NB4 (cell line): ENCODE measurements around the gene FPGT.

Source experiments
- DNase-seq: peaks from one replicate; pipeline ENCODE4 v3.0.0; 2010; ENCODE audit warnings: low read depth
- H3K4me3 ChIP-seq: one replicate; pipeline ENCODE4 v1.5.1; 2011; ENCODE audit warnings: mild to moderate bottlenecking, low read depth, low read length, moderate library complexity
- CTCF ChIP-seq: IDR thresholded peaks from one replicate; pipeline ENCODE4 v1.5.1; 2012; ENCODE audit warnings: low read depth, low read length
- MAX ChIP-seq: IDR thresholded peaks from 2 replicates; pipeline ENCODE4 v1.6.1; 2011; ENCODE audit warnings: low read depth, low read length
- MYC ChIP-seq: IDR thresholded peaks from 2 replicates; pipeline ENCODE4 v1.6.1; 2011; ENCODE audit warnings: low read depth, low read length
- POLR2A ChIP-seq: IDR thresholded peaks from 2 replicates; pipeline ENCODE4 v1.6.1; 2011; ENCODE audit warnings: mild to moderate bottlenecking; ENCODE audit not compliant: insufficient read length; ENCODE audit errors: extremely low read depth

Gene FPGT

GRCh38 chr1:74197255-74197654, 787 bp upstream of the FPGT start:
- TF ChIP-seq MAX (no peak), CTCF (no peak), POLR2A (no peak), MYC (no peak)
- no peak for DNase-seq
- peak overlapping the region; percentile 59 for H3K4me3 ChIP-seq

GRCh38 chr1:74199504-74199903, 1.5 kb downstream of the FPGT start:
- peak; percentile 51 for DNase-seq
- TF ChIP-seq MAX, result peak; percentile 69; the same call in 1 of the 2 replicates
- TF ChIP-seq CTCF, result no peak
- H3K4me3 ChIP-seq, result peak overlapping the region; percentile 73

GRCh38 chr1:74205266-74205665, 7.2 kb downstream of the FPGT start:
- H3K4me3 ChIP-seq, result no peak overlapping the region

GRCh38 chr1:74215229-74215628, 17.2 kb downstream of the FPGT start:
- TF ChIP-seq POLR2A (no peak), MYC (no peak), CTCF (no peak), MAX (no peak)
- DNase-seq, result no peak
- H3K4me3 ChIP-seq, result no peak overlapping the region

More at GRCh38 chr1:74205266-74205665, 7.2 kb downstream of the FPGT start:
- no peak for TF ChIP-seq MYC
- TF ChIP-seq CTCF, result no peak
- no peak for TF ChIP-seq MAX
- TF ChIP-seq POLR2A, result no peak
- no peak for DNase-seq

GRCh38 chr1:74222701-74223100, 24.7 kb downstream of the FPGT start:
- DNase-seq, result no peak
- TF ChIP-seq MYC (no peak), CTCF (no peak), MAX (no peak), POLR2A (no peak)

GRCh38 chr1:74223453-74223852, 25.4 kb downstream of the FPGT start:
- no peak for DNase-seq
- TF ChIP-seq POLR2A (no peak), CTCF (no peak), MYC (no peak), MAX (no peak)
- no peak overlapping the region for H3K4me3 ChIP-seq

More at GRCh38 chr1:74222701-74223100, 24.7 kb downstream of the FPGT start:
- no peak overlapping the region for H3K4me3 ChIP-seq
